H9 (cell line): ENCODE data around the gene LNX2. TPM values are rescaled to one million over a fixed set of nuclear protein-coding genes. Genes with fewer than 3 reads are reported as not detected.

ENCODE experiments used
- DNase-seq: peaks from one replicate; pipeline ENCODE4 v3.0.0-alpha.2; 2017
- H2AFZ ChIP-seq: one replicate; pipeline ENCODE4 v1.6.1; 2013; ENCODE audit warnings: mild to moderate bottlenecking, low read length, control low read depth, moderate library complexity
- H2AK5ac ChIP-seq: 2 replicates; pipeline ENCODE4 v1.6.1; 2013; ENCODE audit warnings: low read length, control low read depth, mixed read lengths; ENCODE audit not compliant: insufficient read length
- H2BK120ac ChIP-seq: one replicate; pipeline ENCODE4 v1.6.1; 2013; ENCODE audit warnings: low read depth, mild to moderate bottlenecking, low read length, control low read depth, inconsistent platforms; ENCODE audit not compliant: poor library complexity, severe bottlenecking
- H2BK12ac ChIP-seq: 2 replicates; pipeline ENCODE4 v1.6.1; 2013; ENCODE audit warnings: low read length, control low read depth, mixed read lengths, low read depth; ENCODE audit not compliant: insufficient read length
- H2BK15ac ChIP-seq: 2 replicates; pipeline ENCODE4 v1.6.1; 2013; ENCODE audit warnings: low read depth, low read length, control low read depth
- H2BK20ac ChIP-seq: one replicate; pipeline ENCODE4 v1.6.1; 2013; ENCODE audit warnings: low read depth, mild to moderate bottlenecking, low read length, control low read depth, inconsistent platforms; ENCODE audit not compliant: poor library complexity, severe bottlenecking
- H2BK5ac ChIP-seq: 2 replicates; pipeline ENCODE4 v1.6.1; 2013; ENCODE audit warnings: low read length, control low read depth, mixed read lengths; ENCODE audit not compliant: insufficient read length
- H3K14ac ChIP-seq: 2 replicates; pipeline ENCODE4 v1.6.1; 2013; ENCODE audit warnings: low read length, control low read depth; ENCODE audit not compliant: insufficient read depth
- H3K18ac ChIP-seq: 2 replicates; pipeline ENCODE4 v1.6.1; 2013; ENCODE audit warnings: low read depth, mild to moderate bottlenecking, mixed read lengths, low read length, control low read depth; ENCODE audit not compliant: insufficient read length
- H3K23ac ChIP-seq: 2 replicates; pipeline ENCODE4 v1.6.1; 2013; ENCODE audit warnings: low read length, control low read depth, mixed read lengths, low read depth; ENCODE audit not compliant: insufficient read length
- H3K23me2 ChIP-seq: 2 replicates; pipeline ENCODE4 v1.6.1; 2013; ENCODE audit warnings: low read depth, mild to moderate bottlenecking, mixed read lengths, low read length, control low read depth; ENCODE audit not compliant: insufficient read length, poor library complexity, severe bottlenecking
- H3K27ac ChIP-seq: 2 replicates; pipeline ENCODE4 v1.5.1; 2013; ENCODE audit warnings: low read length, control low read depth, mixed read lengths, low read depth; ENCODE audit not compliant: insufficient read length
- H3K27me3 ChIP-seq: 2 replicates; pipeline ENCODE4 v1.6.1; 2013; ENCODE audit warnings: low read length, control low read depth, inconsistent platforms; ENCODE audit not compliant: insufficient read depth
- H3K4ac ChIP-seq: 2 replicates; pipeline ENCODE4 v1.6.1; 2013; ENCODE audit warnings: low read depth, mild to moderate bottlenecking, control low read depth, inconsistent platforms, low read length, moderate library complexity
- H3K4me1 ChIP-seq: 2 replicates; pipeline ENCODE4 v1.6.1; 2013; ENCODE audit warnings: low read length, control low read depth, inconsistent platforms; ENCODE audit not compliant: insufficient read depth
- H3K4me2 ChIP-seq: 2 replicates; pipeline ENCODE4 v1.6.1; 2013; ENCODE audit warnings: low read length, control low read depth, mixed read lengths; ENCODE audit not compliant: insufficient read length, insufficient read depth
- H3K56ac ChIP-seq: 2 replicates; pipeline ENCODE4 v1.6.1; 2013; ENCODE audit warnings: low read depth, mild to moderate bottlenecking, mixed read lengths, low read length, control low read depth; ENCODE audit not compliant: insufficient read length
- H3K79me1 ChIP-seq: 2 replicates; pipeline ENCODE4 v1.6.1; 2013; ENCODE audit warnings: low read depth, mild to moderate bottlenecking, moderate library complexity, low read length, control low read depth, inconsistent platforms; ENCODE audit not compliant: insufficient read depth, poor library complexity, severe bottlenecking
- H3K79me2 ChIP-seq: 2 replicates; pipeline ENCODE4 v1.6.1; 2013; ENCODE audit warnings: low read length, control low read depth, inconsistent platforms; ENCODE audit not compliant: insufficient read depth
- H3K9ac ChIP-seq: 2 replicates; pipeline ENCODE4 v1.6.1; 2013; ENCODE audit warnings: low read length, control low read depth, mixed read lengths; ENCODE audit not compliant: insufficient read length; ENCODE audit errors: extremely low read depth
- H3K9me3 ChIP-seq: one replicate; pipeline ENCODE4 v1.6.1; 2013; ENCODE audit warnings: low read depth, low read length, inconsistent platforms; ENCODE audit not compliant: control insufficient read depth
- H3T11ph ChIP-seq: one replicate; pipeline ENCODE4 v1.6.1; 2013; ENCODE audit warnings: mild to moderate bottlenecking, low read length, control low read depth, inconsistent platforms
- H4K20me1 ChIP-seq: one replicate; pipeline ENCODE4 v1.6.1; 2013; ENCODE audit not compliant: control insufficient read depth, insufficient read length, insufficient read depth
- H4K5ac ChIP-seq: 2 replicates; pipeline ENCODE4 v1.6.1; 2013; ENCODE audit warnings: low read depth, mild to moderate bottlenecking, mixed read lengths, low read length, control low read depth; ENCODE audit not compliant: insufficient read length
- H4K8ac ChIP-seq: replicated peaks from 2 replicates; pipeline ENCODE4 v1.6.1; 2013; ENCODE audit warnings: low read length, control low read depth, mixed read lengths, low read depth; ENCODE audit not compliant: insufficient read length
- H4K91ac ChIP-seq: 2 replicates; pipeline ENCODE4 v1.6.1; 2013; ENCODE audit warnings: low read depth, mild to moderate bottlenecking, moderate library complexity, mixed read lengths, low read length, control low read depth; ENCODE audit not compliant: insufficient read length
- H3K27ac Mint-ChIP-seq, 3 experiments: 2 replicates in 2 of 3; 3 replicates in 1 of 3; pipeline ENCODE4 v1.8.0; 2020 to 2021; ENCODE audit warnings: mixed read lengths in 3 of 3, mild to moderate bottlenecking in 1 of 3, moderate library complexity in 1 of 3
- H3K27me3 Mint-ChIP-seq: 2 replicates; pipeline ENCODE4 v1.8.0; 2021; ENCODE audit warnings: low read depth, mild to moderate bottlenecking, moderate library complexity, mixed read lengths
- H3K36me3 Mint-ChIP-seq, 3 experiments: 2 replicates in 2 of 3; 3 replicates in 1 of 3; pipeline ENCODE4 v1.8.0; 2020 to 2021; ENCODE audit warnings: low read depth in 3 of 3, mixed read lengths in 3 of 3; ENCODE audit not compliant: insufficient read depth in 1 of 3
- H3K4me1 Mint-ChIP-seq, 2 experiments: 2 replicates each; pipeline ENCODE4 v1.8.0; 2020; ENCODE audit warnings: mixed read lengths in 2 of 2
- H3K4me3 Mint-ChIP-seq, 2 experiments: 2 replicates in 1 of 2; 3 replicates in 1 of 2; pipeline ENCODE4 v1.8.0; 2020 to 2021; ENCODE audit warnings: mild to moderate bottlenecking in 2 of 2, mixed read lengths in 2 of 2, moderate library complexity in 1 of 2
- H3K9me3 Mint-ChIP-seq, 2 experiments: 2 replicates in 1 of 2; 3 replicates in 1 of 2; pipeline ENCODE4 v1.8.0; 2020; ENCODE audit warnings: mild to moderate bottlenecking in 2 of 2, mixed read lengths in 2 of 2, moderate library complexity in 1 of 2
- total RNA-seq: library from RNA; stranded (reverse); gene quantifications from 2 replicates; pipeline ENCODE4 v1.2.1, GENCODE V29; 2021
- TF ChIP-seq, protein P1 (sequence below): fragments of 200-600 bp; sonication (generic); conservative IDR thresholded peaks from 3 replicates; pipeline ENCODE4 v1.8.0; 2021; ENCODE audit warnings: antibody characterized with exemption, mild to moderate bottlenecking

Gene LNX2
- total RNA-seq, 1 experiment from 2014 or later: 12.4 TPM

- no peak overlapping the region for H3K9ac ChIP-seq
- H3K4me1 Mint-ChIP-seq: peaks cover 12 to 17% of the 10 kb centered on the region in 2 experiments
- H3K79me1 ChIP-seq: no peaks in the 10 kb centered on the region
- no peaks in the 10 kb centered on the region for H3K27me3 ChIP-seq
- H3K27ac ChIP-seq: no peak overlapping the region
- H3K4me1 ChIP-seq: 0 out of 2 replicates have a peak, but pooled peaks cover under 1% of the 10 kb centered on the region
- no peak overlapping the region for H3T11ph ChIP-seq
- H3K36me3 Mint-ChIP-seq: peaks cover 0 to 5% (median 1%) of the 10 kb centered on the region in 3 experiments; a peak in 3 of 7 replicates
- no peaks in the 10 kb centered on the region for H3K9me3 Mint-ChIP-seq
- H2BK12ac ChIP-seq: no peak overlapping the region
- no peak for DNase-seq
- H2BK120ac ChIP-seq: no peak overlapping the region
- H3K4ac ChIP-seq: no peak overlapping the region
- H3K23ac ChIP-seq: no peak overlapping the region
- no peak overlapping the region for H2AFZ ChIP-seq
- H3K56ac ChIP-seq: no peak overlapping the region
- H3K23me2 ChIP-seq: no peaks in the 10 kb centered on the region
- H3K27me3 Mint-ChIP-seq: no peaks in the 10 kb centered on the region
- H3K14ac ChIP-seq: no peak overlapping the region
- no peaks in the 10 kb centered on the region for H3K9me3 ChIP-seq
- H3K4me2 ChIP-seq: no peak overlapping the region
- no peaks in the 10 kb centered on the region for H3K79me2 ChIP-seq
- no peak overlapping the region for H4K5ac ChIP-seq
- no peak overlapping the region for H2AK5ac ChIP-seq
- no peak overlapping the region for H2BK15ac ChIP-seq
- H3K18ac ChIP-seq: no peak overlapping the region
- H2BK5ac ChIP-seq: no peak overlapping the region
- no peak overlapping the region for H4K91ac ChIP-seq
- TF ChIP-seq, protein P1, sequence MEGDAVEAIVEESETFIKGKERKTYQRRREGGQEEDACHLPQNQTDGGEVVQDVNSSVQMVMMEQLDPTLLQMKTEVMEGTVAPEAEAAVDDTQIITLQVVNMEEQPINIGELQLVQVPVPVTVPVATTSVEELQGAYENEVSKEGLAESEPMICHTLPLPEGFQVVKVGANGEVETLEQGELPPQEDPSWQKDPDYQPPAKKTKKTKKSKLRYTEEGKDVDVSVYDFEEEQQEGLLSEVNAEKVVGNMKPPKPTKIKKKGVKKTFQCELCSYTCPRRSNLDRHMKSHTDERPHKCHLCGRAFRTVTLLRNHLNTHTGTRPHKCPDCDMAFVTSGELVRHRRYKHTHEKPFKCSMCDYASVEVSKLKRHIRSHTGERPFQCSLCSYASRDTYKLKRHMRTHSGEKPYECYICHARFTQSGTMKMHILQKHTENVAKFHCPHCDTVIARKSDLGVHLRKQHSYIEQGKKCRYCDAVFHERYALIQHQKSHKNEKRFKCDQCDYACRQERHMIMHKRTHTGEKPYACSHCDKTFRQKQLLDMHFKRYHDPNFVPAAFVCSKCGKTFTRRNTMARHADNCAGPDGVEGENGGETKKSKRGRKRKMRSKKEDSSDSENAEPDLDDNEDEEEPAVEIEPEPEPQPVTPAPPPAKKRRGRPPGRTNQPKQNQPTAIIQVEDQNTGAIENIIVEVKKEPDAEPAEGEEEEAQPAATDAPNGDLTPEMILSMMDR: no peak
- no peak overlapping the region for H3K4me3 Mint-ChIP-seq
- H4K8ac ChIP-seq: no peak overlapping the region
- no peak overlapping the region for H3K27ac Mint-ChIP-seq
- H2BK20ac ChIP-seq: no peak overlapping the region
- no peaks in the 10 kb centered on the region for H4K20me1 ChIP-seq
These were observed 18.9 kb upstream of the LNX2 start for GRCh38 chr13:27639186-27639585.
